GDM1 (cell line): ENCODE results near the gene TMX2.
"Not testable (repeated sequence)": the region's sequence is repeated elsewhere in the genome, so short reads cannot be mapped to it uniquely, and the experiment has no call there.

ENCODE experiments used
- DNase-seq: peaks from one replicate; lab custom pipeline; 2025; lab: John Stamatoyannopoulos, UW

The TMX2 gene

GRCh38 chr11:57712256-57713150 is at the start of gene TMX2:
TMX2 (plus strand) TSS chr11:57712593; CDS start chr11:57712619, 26 bp downstream.
- peak; percentile 94 for DNase-seq

DNA sequence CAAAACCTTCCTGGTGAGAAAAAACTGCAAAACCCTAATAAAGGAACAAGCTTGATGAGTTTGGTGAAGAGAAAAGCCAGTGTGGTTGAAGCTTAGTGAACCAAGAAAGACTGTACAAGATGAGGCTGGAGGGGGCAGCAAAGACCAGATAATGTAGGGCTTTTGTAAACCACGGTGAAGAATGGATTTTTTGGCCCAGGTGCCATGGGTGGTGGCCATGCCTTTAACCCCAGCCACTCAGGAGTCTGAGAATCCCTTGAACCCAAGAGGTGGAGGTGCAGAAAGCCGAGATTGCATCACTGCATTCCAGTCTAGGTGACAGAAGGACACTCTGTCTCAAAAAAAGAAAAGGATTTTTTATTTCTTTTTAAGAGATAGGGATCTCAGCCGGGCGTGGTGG is 49.5 kb upstream of the TMX2 start:
- DNase-seq: no peak

DNA sequence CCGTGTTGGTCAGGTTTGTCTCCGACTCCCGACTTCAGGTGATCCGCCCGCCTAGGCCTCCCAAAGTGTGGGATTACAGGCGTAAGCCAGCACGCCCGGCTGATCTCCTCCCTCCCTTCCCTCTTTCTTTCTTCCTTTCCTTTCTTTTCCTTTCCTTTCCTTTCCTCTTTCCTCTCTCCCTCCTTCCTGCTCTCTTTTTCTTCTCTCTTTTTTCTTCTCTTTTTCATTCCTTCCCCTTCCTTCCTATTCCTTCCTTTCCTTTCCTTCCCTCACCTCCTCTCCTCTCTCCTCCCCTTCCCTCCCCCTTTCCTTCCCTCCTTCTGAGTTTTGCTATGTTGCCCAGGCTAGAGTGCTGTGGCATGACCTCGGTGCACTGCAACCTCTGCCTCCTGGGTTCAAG is 48.4 kb upstream of the TMX2 start:
- no peak for DNase-seq

GRCh38 chr11:57667117-57667735 is 45.2 kb upstream of the TMX2 start:
- DNase-seq: peak; percentile 97

DNA sequence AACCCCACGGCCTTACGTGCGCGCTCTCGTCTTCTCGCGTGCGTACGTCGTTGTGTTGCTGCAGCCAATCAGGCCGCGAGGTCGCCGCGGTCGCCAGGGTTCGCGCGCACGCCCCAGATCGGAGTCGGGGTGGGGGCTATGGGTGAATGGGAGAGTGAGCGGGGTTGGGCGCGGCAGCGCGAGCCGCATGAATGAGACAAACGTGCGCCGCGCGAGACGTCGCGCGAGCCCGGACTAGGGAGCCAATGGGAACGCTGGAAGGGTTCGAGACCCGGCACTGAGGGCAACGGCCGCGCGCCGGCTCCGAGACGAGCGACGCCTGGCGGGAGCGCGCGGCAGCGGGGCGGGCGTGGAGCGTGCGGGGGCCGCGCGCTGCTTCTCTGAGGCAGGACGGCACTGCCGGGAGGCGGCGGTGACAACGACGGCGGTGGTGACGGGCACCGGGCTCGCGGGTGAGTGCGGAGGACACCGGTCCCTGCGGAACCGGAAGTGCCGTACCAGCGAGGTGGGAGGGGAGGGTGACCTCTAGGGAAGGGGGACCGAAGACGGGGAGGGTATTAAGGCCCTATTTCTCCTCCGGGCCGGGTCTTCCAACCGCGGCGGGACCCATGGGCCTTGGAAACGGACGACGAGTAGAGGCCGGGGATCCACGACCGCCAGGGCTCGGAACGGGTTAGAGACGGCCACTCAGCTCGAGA is 44.5 kb upstream of the TMX2 start, which contains the start of gene ZDHHC5:
TSS of gene ZDHHC5 (plus strand) at position 379 of the 698 bp plus-strand sequence. CDS start 4,977 bp downstream, outside the sequence.
- peak; percentile 100 for DNase-seq

GRCh38 chr11:57668434-57668782 is 44.0 kb upstream of the TMX2 start:
- DNase-seq: no peak

DNA sequence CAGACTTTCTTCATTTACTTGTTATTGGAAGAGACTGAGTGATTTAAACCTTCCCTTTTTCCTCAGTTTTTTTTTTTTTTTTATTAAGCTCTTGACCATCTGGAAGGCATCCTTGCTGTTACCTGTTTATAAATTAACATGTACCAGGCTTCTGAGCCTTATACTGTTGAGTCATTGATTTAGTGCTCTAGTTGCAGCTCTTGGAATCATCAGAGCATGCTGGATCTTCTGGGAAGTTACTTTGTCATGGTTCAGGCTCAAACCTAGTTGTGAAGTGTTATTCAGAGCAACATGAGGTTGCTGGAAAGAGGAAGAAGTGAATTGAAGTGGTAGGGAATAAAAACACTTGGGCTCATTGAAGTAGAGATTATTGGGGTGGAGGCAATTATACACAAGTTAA is 38.1 kb upstream of the TMX2 start:
- DNase-seq: no peak

- DNase-seq: no peak
Observed at GRCh38 chr11:57675176-57675941, 37.0 kb upstream of the TMX2 start.

DNA sequence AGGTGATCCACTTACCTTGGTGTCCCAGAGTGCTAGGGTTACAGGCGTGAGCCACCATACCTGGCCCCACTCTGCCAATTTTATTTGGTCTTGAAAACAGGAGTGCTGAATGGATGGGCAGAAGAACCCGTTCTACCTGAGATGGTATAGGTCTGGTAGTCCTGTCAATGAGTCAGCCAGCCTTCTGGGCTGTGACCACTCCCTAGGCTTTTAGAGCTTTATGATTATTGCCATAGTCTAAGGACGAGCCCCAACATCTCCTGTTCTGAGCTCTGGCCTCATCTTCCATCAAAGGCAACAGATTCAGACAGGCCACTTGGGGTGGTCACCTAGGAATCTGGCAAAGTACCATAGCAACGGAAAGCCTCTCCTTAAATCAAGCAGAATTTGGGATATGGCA is 33.0 kb upstream of the TMX2 start:
- no peak for DNase-seq

- no peak for DNase-seq
Observed at GRCh38 chr11:57680552-57680874, 31.9 kb upstream of the TMX2 start.

DNA sequence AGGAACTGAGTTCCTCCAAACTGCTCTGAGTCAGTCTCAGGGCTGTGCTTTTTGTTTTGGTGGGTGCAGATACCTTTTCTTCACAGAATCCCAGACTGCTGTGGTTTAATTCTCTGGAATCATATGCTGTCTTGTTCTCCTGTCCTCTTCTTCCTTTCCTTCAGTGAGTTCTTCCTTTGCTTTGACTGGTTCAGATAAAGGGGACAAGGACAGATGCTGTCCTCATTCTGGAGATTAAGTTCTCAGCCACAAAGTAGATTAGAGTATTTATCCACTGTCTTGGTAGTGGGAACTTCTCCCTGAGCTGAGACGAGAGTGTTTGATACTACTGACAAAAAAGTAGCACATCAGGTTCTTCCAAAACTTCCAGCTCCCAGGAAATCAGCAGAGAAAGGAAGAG is 31.2 kb upstream of the TMX2 start:
- no peak for DNase-seq

DNA sequence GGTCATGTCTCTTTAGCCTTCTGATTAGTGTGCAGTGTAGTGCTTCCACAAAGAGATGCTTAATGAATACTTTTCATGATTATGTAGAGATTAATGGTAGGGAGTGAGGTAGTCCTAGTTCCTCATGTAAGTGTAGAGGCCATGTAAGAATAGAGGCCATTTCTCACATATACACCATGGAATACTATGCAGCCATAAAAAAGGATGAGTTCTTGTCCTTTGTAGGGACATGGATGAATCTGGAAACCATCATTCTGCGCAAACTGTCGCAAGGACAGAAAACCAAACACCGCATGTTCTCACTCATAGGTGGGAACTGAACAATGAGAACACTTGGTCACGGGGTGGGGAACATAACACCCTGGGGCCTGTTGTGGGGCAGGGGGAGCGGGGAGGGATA is 21.9 kb upstream of the TMX2 start:
- DNase-seq: not testable (repeated sequence)

- DNase-seq: no peak
Observed at GRCh38 chr11:57698843-57699365, 13.5 kb upstream of the TMX2 start.

DNA sequence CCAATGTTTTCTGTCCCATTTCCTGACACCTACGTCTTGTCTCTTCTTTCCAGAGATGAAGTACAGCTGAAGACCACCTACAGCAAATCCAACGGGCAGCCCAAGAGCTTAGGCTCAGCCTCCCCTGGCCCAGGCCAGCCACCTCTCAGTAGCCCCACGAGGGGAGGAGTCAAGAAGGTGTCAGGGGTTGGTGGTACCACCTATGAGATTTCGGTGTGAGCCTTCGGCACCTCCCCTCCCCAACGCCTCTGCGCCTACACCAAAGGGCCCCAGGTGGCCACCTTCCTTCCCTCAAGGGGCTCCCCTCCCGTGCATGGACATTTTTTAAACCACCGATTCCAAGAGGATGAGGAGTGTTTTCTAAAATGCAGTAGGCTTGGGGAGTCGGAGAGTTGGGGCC is 12.6 kb upstream of the TMX2 start:
- DNase-seq: no peak

- no peak for DNase-seq
Observed at GRCh38 chr11:57700425-57700824, 12.0 kb upstream of the TMX2 start.

DNA sequence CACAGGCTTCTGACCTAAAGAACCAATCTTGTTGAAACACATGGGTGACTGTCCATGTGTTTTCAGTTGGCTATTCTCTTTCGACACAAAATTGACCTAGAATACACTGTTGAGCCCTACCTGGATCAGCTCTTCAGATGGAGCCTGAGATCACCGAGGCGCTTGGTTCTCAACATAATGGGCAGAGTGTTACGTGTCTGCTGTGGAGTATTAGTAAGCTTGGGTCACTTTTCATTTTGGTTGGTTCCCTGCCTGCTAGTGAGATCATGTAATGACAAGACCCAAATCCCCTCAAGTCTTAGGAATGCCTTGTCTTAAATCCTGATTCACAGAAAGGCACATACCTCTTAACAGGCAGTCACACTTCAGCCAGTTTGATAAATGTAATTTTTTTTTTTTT is 9.1 kb upstream of the TMX2 start:
- DNase-seq: no peak

GRCh38 chr11:57704932-57705331 is 7.5 kb upstream of the TMX2 start:
- DNase-seq: no peak

GRCh38 chr11:57705432-57705831 is 7.0 kb upstream of the TMX2 start:
- not testable (repeated sequence) for DNase-seq

- no peak for DNase-seq
Observed at GRCh38 chr11:57709802-57710367, 2.5 kb upstream of the TMX2 start.

DNA sequence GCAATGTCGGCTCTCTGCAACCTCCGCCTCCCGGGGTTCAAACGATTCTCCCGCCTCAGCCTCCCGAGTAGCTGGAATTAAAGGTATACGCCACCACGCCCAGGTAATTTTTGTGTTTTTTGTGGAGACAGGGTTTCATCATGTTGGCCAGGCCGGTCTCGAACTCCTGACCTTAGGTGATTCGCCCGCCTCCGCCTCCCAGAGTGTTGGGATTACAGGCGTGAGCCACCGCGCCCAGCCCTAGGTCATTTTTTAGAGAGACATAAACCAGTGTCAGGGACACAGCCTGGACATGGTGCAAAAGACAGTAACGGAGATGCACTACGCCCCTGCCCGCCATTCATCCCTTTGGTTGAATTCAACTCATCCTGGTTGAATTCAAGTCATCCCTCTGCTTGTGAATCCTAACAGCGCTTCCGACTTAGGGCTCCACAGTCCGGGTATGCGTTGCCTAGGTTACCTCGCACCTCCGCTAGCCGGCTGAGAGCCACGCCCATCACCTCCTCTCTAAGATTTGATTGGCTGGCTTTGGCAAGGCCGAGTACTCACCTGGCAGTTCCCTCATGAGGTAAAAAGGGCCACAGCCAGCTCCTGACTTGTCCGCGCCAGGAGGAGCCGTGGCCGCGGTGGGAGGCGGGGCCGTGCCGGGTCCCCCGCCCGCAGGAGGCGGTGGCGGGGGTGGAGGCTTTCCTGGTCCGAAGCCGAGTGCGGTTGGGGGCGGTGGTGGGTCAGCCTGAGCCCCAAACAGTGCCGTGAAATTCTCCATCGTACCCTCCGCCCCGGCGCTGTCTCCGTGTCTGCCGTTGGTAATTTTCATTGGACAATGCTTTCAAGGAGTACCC is 758 bp upstream of the TMX2 start, which contains the start of gene MED19:
TSS of gene MED19 (minus strand) at position 802 of the 842 bp plus-strand sequence. CDS start at position 766, 36 bp downstream.
- peak; percentile 44 for DNase-seq

GRCh38 chr11:57713835-57714234 is 1.4 kb downstream of the TMX2 start:
- no peak for DNase-seq
